Glomerular endothelial cell (primary cell): Measurements from ENCODE around the gene EIF5AL1. TPM values are rescaled to one million over a fixed set of nuclear protein-coding genes. Genes with fewer than 3 reads are reported as not detected.
"Not testable (repeated sequence)": the region's sequence is repeated elsewhere in the genome, so short reads cannot be mapped to it uniquely, and the experiment has no call there.

Source experiments
- DNase-seq: peaks from one replicate; pipeline ENCODE4 v3.0.0-alpha.2; 2011; ENCODE audit warnings: low read depth, low spot score; ENCODE audit errors: extremely low read depth
- total RNA-seq: library from RNA; depleted of rRNA; stranded (reverse); fragments of >200 nt; gene quantifications from 2 replicates; pipeline ENCODE4 v1.2.3, GENCODE V29; 2015

The EIF5AL1 gene
- total RNA-seq = 0.53 TPM in 2 replicates

- not testable (repeated sequence) for DNase-seq
Measured at GRCh38 chr10:79511891-79512583, at the start of gene EIF5AL1. Gene EIF5AL1 (plus strand): TSS chr10:79512533. CDS start chr10:79512650, 117 bp downstream.

GRCh38 chr10:79463578-79464496 lies 48.5 kb upstream of the EIF5AL1 start:
- DNase-seq = no peak

- no peak for DNase-seq
Measured at GRCh38 chr10:79465341-79465740, 47.0 kb upstream of the EIF5AL1 start.

GRCh38 chr10:79468015-79468560 lies 44.2 kb upstream of the EIF5AL1 start:
- no peak for DNase-seq

- DNase-seq = no peak
Measured at GRCh38 chr10:79468841-79469585, 43.3 kb upstream of the EIF5AL1 start.

DNA sequence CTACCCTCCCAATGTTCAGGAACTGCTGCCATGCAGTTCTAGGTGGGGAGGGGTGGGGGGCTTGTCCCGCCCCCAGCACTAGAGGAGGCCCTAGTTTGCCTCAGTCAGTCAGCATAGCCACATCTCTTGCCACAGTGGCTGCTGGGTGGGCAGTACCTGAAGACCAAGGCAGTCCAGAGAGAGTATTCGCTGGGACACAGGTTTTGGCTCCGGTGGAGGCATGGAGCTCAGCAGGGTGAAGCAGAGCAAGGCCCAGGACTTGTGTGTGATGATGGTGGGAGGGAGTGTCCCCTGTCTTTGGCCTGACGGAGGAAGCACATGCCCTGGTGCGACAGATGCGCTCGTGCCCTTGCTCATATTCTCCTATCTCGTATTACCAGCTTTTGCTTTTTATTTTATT lies 42.2 kb upstream of the EIF5AL1 start:
- DNase-seq = no peak

DNA sequence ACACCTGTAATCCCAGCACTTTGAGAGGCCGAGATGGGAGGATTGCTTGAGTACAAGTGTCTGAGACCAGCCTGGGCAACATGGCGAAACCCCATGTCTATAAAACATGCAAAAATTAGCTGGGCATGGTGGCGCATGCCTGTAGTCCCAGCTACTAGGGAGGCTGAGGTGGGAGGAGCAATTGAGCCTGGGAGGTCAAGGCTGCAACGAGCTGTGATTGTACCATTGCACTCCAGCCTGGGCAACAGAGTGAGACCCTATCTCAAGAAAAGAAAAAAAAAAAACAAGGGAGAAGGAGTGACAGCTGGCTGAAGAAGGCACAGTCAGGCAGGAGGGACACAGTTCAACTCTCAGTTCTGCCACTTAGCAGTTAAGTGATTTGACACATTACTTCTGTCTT lies 40.6 kb upstream of the EIF5AL1 start:
- no peak for DNase-seq

- DNase-seq = no peak
Measured at GRCh38 chr10:79472449-79472848, 39.9 kb upstream of the EIF5AL1 start.

DNA sequence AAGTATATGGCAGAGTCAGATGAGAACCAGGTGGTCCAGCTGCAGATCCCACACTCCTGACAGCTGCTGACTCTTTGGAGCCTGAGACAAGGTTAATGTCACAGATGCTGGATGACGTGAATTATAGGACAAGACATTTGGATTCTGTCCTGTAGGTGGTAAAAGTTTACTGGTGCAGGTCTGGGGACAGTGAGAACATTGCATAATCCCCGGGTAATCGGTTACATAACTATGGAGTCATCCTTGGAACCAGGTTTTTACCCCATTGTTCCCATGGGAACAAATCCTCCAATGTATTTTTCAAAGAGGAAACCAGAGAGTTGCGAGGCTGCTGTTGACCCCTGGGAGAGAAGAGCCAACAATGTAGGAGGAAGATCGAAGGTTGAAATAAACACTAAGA lies 39.4 kb upstream of the EIF5AL1 start:
- DNase-seq = no peak

DNA sequence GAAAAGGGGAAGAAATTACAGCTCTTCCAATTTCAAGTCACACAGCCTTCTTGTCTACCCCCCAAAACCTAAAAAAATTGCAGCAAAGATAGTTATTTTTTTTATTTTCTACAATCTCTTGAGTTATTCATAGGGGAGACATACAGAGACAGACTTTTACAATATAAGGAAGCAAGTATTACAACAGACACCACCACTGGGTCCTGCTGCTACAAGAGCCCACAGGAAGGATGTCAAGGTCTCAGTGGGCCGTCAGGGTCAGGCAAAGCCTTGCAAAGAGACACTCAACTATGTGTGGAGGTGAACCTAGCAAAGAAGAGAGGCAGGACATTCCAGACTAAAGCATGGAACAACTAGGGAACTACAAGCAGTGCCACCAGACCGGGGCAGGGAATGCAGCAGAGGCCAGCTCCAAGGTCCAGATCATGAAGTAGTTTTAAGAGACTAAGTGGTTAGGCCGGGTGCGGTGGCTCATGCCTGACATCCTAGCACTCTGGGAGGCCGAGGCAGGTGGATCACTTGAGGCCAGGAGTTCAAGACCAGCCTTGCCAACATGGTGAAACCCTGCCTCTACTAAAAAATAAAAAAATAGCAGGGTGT lies 38.7 kb upstream of the EIF5AL1 start:
- no peak for DNase-seq

DNA sequence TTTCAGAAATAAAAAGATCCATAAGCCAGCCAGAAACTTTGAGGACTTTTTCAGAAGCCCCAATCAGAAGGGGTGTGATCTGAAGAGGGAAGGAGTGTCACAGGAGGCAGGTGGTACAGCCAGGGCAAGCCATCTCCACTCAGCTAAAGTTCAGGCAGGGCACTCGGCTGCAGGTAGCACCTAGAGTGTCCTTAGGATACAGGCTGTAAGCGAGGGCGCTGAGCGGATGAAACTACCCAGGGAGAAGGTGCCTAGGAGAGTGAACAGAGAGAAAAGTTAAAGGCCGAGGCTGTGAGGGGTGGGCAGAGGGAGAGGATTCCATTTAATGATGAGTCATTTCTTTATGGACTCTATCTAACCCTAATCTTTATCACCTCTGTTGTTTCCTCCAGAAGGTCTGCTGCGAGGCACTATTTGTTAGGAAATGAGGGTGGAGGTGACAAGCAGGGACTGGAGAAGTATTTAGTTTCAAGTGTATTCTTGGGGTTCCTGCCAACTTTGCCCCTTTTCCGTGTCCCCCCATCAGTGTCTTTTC lies 37.1 kb upstream of the EIF5AL1 start:
- no peak for DNase-seq

DNA sequence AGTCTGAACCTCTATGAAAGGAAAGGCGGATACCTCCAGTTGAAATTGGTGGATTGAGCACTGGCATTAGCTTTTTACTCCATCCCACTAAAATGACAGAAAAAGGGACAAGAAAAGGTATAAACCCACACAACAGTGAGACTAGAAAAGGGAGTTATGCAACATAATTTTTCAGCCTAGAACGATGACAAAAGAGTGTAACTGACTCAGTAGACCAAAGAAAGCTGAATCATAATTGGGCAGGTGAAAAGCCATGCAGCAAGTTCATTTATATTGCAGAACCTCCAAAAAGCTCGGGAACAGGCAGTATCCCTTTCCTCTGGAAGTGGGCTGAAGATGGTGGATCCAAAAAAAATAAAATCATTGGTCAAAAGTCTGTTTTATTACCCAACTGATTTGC lies 36.5 kb upstream of the EIF5AL1 start:
- no peak for DNase-seq

DNA sequence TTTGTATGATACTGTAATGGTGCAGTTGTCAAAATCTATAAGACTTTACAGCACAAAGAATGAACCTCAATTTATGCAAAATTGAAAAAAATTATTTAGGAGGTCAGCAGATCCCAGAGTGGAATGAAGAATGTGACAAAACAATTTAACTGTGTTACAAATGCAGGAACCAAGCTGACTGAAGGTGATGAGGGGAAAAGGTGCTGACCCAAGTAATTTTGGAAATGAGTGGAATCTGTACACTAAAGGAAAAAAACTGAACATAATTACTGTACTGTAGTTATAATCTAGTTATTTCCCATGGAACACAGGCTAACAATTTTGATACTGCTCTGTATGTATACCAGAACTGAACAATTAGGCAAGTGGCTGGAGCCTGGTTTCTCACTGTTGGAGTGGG lies 35.7 kb upstream of the EIF5AL1 start:
- no peak for DNase-seq

DNA sequence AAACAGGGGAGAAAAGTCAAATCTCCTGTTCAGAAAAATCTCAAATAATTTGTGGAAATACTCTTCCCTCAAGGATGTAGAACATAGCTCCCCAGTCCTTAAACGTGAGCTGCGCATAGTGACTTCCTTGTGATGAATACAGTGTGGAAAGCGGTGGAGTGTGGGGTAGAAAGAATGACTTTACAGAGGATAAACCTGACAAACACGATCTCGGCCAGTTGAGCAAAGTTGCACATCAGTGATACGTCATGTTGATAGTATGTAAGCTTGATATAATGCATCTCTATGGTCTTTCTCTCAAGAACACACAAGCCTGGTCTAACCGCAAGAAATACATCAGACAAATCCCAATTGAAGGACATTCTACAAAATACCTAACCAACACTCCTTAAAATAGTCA lies 34.9 kb upstream of the EIF5AL1 start:
- no peak for DNase-seq

- no peak for DNase-seq
Measured at GRCh38 chr10:79479283-79479909, 32.9 kb upstream of the EIF5AL1 start.

GRCh38 chr10:79482304-79482703 lies 30.0 kb upstream of the EIF5AL1 start:
- DNase-seq = no peak

GRCh38 chr10:79482741-79483140 lies 29.6 kb upstream of the EIF5AL1 start:
- no peak for DNase-seq

DNA sequence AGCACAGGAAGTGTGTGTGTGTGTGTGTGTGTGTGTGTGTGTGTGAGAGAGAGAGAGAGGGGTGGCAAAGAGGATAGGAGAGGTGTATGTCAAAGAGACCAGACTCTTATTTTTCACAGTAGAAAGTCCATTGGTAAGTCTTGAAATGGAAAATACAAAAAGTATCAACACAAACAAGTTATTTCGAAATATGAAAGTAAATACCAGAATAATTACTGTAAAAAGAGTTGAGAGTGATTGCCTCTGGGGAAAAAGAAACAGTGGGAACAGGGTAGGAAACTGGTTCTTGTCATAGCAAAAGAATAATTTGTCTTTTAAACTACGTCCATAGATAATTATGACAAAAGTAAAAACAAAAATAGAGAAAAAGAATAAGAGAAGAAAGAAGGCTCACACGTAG lies 29.0 kb upstream of the EIF5AL1 start:
- DNase-seq = no peak

- no peak for DNase-seq
Measured at GRCh38 chr10:79483948-79484347, 28.4 kb upstream of the EIF5AL1 start.

DNA sequence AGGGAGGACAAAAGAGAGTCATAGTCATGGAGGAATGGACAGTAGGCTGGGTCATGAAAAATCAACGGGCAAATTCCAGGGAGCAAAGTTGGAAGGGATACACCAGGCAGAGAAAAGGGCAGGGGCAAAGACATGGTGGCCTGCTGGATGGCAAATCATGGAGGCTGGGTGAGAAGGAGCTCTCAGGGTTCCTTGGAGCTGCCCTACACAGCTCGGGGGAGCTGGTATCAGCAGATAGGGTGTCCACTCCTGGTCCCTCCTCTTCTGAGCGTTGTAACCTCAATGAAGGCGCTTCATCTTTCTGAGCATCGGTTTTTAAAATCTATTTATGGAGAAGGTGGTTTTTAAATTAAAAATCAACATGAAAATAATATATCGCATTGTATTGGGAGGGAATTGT lies 27.9 kb upstream of the EIF5AL1 start:
- DNase-seq = no peak
